ENCODE data around the gene MAP1B.

Gene MAP1B

GRCh38 chr5:72171667-72172066 lies 64.4 kb downstream of the MAP1B start:
- DNase-seq (ENCODE audit: low spot score) = no peak
- TF ChIP-seq, protein P1, sequence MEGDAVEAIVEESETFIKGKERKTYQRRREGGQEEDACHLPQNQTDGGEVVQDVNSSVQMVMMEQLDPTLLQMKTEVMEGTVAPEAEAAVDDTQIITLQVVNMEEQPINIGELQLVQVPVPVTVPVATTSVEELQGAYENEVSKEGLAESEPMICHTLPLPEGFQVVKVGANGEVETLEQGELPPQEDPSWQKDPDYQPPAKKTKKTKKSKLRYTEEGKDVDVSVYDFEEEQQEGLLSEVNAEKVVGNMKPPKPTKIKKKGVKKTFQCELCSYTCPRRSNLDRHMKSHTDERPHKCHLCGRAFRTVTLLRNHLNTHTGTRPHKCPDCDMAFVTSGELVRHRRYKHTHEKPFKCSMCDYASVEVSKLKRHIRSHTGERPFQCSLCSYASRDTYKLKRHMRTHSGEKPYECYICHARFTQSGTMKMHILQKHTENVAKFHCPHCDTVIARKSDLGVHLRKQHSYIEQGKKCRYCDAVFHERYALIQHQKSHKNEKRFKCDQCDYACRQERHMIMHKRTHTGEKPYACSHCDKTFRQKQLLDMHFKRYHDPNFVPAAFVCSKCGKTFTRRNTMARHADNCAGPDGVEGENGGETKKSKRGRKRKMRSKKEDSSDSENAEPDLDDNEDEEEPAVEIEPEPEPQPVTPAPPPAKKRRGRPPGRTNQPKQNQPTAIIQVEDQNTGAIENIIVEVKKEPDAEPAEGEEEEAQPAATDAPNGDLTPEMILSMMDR (IDR thresholded peaks at IDR 0.05; ENCODE audit: extremely low read depth, missing control alignments) = no peak

- TF ChIP-seq, protein P1 (IDR thresholded peaks at IDR 0.05; ENCODE audit: extremely low read depth, missing control alignments) = no peak
- DNase-seq (ENCODE audit: low spot score) = no peak
Observed at GRCh38 chr5:72172786-72173185, 65.5 kb downstream of the MAP1B start.

DNA sequence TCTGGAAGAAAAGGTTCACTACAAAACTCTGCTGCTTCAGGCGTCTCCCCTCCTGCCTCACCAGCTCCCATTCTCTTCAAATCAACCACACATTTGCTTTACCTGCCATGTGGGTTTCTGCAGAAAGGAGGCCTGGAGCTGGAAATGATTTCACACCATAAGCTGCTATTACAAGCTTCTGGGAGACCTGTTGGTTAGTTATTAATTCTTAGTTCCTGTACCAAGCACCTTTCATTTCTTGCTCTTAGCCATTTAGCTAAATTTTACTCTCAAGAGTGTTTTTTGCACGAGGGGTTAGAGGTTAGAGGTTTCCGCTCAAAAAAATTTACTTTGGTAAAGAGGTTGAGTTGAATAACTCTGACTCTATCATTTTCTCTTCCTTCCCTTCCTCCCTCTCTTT lies 70.3 kb downstream of the MAP1B start:
- TF ChIP-seq, protein P1 (IDR thresholded peaks at IDR 0.05; ENCODE audit: extremely low read depth, missing control alignments) = no peak
- DNase-seq (ENCODE audit: low spot score) = peak; percentile 40

DNA sequence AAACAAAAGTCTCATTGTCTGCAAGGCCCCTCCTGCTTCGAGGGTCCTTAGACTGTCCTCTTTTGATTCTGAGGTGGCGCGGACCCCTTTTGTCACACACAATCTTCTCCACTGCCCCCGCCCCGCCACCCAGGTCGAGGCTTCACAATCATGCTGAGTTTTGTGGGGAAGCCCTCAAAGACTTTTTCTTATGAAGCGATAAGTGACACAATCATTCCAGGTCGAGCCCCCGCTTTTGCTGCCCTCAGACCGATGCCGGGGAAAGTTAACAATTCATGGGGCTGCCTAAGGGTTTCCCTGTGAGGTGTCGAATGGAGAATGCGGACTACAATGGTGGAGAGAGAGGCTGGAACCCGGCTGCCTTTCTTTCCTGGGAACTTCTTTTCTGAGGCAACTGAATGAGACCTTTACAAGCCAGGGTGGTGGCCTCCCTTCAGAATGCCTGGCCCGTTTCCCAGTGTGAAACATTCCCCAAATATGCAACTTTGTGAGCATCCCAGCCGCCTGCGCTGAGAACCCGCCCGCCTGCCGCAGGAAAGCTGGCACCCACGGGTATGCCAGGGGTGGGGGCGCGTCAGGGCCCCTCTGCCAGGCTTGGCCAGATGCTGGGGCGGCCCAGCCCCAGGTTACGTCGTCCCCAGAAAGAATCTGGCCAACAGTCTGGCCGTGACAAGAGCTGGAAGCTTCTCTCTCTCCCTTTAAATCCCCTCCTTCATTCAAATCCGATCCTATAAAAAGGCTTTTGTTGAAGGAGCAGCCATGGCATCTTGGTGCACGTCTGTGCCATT lies 71.9 kb downstream of the MAP1B start:
- TF ChIP-seq, protein P1 (IDR thresholded peaks at IDR 0.05; ENCODE audit: extremely low read depth, missing control alignments) = no peak
- DNase-seq (ENCODE audit: low spot score) = no peak

GRCh38 chr5:72179816-72180440 lies 72.7 kb downstream of the MAP1B start:
- DNase-seq (ENCODE audit: low spot score) = no peak
- TF ChIP-seq, protein P1 (IDR thresholded peaks at IDR 0.05; ENCODE audit: extremely low read depth, missing control alignments) = no peak

GRCh38 chr5:72180925-72181324 lies 73.7 kb downstream of the MAP1B start:
- no peak for DNase-seq (ENCODE audit: low spot score)
- TF ChIP-seq, protein P1 (IDR thresholded peaks at IDR 0.05; ENCODE audit: extremely low read depth, missing control alignments) = no peak

DNA sequence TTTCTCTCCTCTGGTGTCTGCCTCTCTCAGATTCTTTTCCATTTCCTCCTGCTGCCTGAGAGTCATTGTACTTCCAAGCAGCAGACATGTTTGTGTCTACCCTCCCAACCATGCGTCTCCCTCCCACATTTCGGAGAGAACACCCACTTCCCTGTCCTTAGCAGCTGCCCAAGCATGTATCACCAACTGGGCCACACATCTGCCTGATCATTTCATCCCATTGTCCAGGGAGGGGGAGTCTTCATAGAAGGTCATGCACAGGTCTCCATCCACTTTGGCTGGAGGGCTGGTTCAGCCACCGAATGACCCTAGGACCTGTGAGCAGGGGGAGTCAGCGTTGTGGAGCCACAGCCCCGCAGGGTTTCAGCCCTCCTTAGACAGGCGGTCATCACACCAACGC lies 75.4 kb downstream of the MAP1B start:
- TF ChIP-seq, protein P1 (IDR thresholded peaks at IDR 0.05; ENCODE audit: extremely low read depth, missing control alignments) = no peak
- DNase-seq (ENCODE audit: low spot score) = no peak

Data from GM20000 (cell line).